Measurements from ENCODE around the gene KCNQ1. TPM values are rescaled to one million over a fixed set of nuclear protein-coding genes. Genes with fewer than 3 reads are reported as not detected.

The KCNQ1 gene
- total RNA-seq, 1 donor from 2014 or later, result 1.6 TPM

DNA sequence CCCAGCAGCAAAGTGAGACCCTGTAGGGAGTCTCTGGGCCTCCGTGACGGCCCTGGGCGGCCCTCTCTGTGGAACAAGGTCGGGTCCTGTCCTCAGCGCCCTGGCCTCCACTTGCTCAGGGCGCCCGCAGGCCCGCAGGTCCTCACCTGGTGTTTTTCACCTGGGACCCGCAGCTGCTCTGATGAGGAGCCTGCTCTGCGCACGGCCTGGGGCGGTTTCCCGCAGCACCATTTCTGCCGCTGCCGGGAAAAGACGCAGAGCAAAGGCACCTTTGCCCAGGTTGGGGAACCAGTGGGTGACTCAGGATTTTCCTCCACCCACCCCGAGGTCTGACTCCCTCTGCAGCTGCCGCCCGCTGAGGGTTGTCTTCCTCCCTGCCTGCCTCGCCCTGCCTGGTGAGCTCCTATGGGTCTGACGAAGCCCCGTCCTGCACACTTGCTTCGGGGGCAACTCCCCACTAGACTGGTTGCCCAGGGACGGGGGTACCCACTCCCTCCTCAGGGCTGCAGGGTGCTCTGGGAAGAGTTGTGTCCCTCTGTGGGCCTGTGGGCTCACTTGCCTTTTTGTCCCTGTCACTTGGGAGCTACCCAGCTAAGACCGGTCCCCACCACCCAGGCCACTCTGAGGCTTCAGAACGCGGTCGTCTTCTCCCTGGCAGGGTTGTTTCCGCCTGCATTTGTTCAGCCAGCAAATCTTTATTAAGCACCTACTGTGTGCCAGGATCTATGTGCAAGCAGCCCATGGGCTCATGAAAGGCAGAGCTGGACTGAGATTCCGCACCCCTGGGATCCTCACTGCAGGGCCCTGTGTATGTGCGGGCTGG is 89.5 kb downstream of the KCNQ1 start:
- no peak for FAIRE-seq

DNA sequence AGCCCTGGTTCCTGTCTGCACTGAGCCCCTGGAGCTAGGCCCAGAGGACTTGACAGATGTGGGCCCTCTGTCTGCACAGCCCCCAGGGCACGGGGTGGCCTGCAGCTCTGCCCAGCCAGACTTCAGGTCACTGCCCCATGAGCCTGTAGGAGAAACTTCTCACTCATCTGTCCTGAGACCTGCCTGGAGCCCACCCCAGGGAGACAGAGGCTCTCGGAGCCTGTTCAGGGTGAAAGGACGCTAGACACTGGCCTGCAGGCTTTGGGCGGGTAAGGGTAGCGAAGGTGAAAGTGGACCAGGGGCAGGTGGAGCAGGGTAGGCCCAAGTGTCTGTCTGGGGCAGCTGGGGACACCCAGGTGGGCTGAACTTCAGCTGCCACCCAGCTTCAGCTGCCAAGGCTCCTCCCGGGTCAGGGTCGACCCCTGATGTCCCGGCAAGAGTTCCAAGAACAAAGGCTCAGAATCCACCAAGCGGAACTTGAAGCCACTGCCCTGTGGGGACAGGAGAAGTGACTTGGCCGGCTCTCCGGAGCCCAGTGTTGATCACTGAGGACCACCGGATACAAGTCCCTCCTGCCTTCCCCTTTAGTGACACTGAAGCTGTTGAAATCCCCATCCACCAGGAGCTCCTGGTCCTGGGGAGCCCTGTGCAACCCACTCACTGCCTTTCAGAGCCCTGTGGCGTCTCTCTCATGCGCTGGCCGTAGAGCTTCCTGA is 90.3 kb downstream of the KCNQ1 start:
- DNase-seq (ENCODE audit: low read depth), result no peak
- FAIRE-seq, result no peak
- no peaks in the 10 kb centered on the region for H3K27me3 ChIP-seq (ENCODE audit: control insufficient read depth, insufficient read depth, low read length)
- H3K36me3 ChIP-seq (ENCODE audit: control insufficient read depth, insufficient read depth, low read length), result no peaks in the 10 kb centered on the region
- TF ChIP-seq, protein P1, sequence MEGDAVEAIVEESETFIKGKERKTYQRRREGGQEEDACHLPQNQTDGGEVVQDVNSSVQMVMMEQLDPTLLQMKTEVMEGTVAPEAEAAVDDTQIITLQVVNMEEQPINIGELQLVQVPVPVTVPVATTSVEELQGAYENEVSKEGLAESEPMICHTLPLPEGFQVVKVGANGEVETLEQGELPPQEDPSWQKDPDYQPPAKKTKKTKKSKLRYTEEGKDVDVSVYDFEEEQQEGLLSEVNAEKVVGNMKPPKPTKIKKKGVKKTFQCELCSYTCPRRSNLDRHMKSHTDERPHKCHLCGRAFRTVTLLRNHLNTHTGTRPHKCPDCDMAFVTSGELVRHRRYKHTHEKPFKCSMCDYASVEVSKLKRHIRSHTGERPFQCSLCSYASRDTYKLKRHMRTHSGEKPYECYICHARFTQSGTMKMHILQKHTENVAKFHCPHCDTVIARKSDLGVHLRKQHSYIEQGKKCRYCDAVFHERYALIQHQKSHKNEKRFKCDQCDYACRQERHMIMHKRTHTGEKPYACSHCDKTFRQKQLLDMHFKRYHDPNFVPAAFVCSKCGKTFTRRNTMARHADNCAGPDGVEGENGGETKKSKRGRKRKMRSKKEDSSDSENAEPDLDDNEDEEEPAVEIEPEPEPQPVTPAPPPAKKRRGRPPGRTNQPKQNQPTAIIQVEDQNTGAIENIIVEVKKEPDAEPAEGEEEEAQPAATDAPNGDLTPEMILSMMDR (IDR thresholded peaks at IDR 0.05; ENCODE audit: insufficient read depth, low read length, severe bottlenecking), result no peak
- no peak overlapping the region for H3K4me3 ChIP-seq (ENCODE audit: low read depth, low read length)

More for the DNA sequence above, 89.5 kb downstream of the KCNQ1 start:
- Histone ChIP-seq H3K27me3 (ENCODE audit: control insufficient read depth, insufficient read depth, low read length) (no peaks in the 10 kb centered on the region), H3K36me3 (ENCODE audit: control insufficient read depth, insufficient read depth, low read length) (no peaks in the 10 kb centered on the region), H3K4me3 (ENCODE audit: low read depth, low read length) (peak overlapping the region; percentile 11)
- TF ChIP-seq, protein P1 (IDR thresholded peaks at IDR 0.05; ENCODE audit: insufficient read depth, low read length, severe bottlenecking), result no peak
- peak; percentile 83 for DNase-seq (ENCODE audit: low read depth)

DNA sequence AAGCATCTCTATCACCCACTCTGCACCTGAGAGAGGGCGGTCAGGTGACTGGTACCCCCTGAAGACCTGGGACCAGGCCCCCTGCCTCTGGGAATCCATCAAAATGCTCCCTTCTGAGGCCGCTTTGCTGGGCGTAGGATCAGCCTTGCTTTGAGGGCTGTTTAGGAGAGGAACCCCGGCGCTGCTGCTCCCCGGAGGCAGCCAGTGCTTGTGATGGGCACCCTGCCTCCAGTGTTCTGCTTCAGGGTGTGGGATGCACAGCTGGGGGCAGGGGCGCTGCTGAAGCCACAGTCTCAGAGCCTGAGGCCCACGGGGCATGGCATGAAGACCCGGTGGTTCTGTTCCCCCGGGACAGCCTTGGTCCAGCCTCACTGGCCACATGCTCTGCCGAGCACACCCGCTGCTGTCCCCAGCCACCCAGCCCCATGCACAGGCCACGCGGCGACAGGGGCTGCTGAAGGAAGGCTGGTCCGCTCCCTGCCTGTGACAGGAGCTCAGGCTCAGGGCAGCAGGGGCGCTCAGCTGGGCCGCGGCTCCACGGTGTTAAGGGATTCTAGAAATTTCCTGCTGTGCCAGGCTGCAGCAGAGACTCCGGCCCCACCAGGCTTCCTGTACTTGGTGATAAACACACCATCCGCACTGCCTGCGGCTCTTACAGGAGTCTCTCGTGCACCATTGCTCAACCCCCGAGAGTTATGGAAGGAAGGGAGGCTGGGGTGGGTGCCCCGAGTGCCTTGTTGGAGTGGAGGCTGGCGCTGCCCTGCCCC is 91.0 kb downstream of the KCNQ1 start:
- FAIRE-seq, result no peak
- no peak for DNase-seq (ENCODE audit: low read depth)
- H3K36me3 ChIP-seq (ENCODE audit: control insufficient read depth, insufficient read depth, low read length), result no peaks in the 10 kb centered on the region
- H3K27me3 ChIP-seq (ENCODE audit: control insufficient read depth, insufficient read depth, low read length), result no peaks in the 10 kb centered on the region
- H3K4me3 ChIP-seq (ENCODE audit: low read depth, low read length), result no peak overlapping the region
- TF ChIP-seq, protein P1 (IDR thresholded peaks at IDR 0.05; ENCODE audit: insufficient read depth, low read length, severe bottlenecking), result no peak

DNA sequence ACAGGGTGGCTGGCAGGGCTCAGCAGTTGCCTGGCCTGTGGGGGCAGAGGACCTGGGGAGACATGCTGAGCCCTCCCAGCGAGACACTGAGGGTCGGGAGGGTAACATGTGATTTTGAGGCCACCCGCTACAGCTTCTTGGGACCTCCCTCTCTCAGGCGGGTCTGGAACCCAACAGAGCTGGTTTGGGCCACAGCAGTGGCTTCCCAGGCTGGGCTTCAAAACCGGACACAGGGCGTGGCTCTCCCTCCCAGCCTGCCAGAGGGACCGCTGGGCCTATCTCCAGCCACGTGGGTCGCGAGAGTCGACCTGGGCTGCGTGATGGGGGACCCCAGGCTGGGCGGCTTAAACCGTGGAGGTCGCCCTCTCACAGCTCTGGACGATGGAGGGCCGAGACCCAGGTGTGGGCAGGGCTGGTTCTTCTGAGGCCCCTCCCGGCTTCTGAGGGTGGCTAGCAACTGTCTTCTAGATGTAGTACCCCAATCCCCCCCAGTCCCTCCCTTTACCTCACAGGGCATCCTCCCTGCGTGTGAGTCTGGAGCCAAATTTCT is 91.7 kb downstream of the KCNQ1 start:
- FAIRE-seq (no peak), DNase-seq (ENCODE audit: low read depth) (no peak)
- no peaks in the 10 kb centered on the region for H3K27me3 ChIP-seq (ENCODE audit: control insufficient read depth, insufficient read depth, low read length)
- H3K36me3 ChIP-seq (ENCODE audit: control insufficient read depth, insufficient read depth, low read length), result no peaks in the 10 kb centered on the region
- TF ChIP-seq, protein P1 (IDR thresholded peaks at IDR 0.05; ENCODE audit: insufficient read depth, low read length, severe bottlenecking), result no peak
- no peak overlapping the region for H3K4me3 ChIP-seq (ENCODE audit: low read depth, low read length)

DNA sequence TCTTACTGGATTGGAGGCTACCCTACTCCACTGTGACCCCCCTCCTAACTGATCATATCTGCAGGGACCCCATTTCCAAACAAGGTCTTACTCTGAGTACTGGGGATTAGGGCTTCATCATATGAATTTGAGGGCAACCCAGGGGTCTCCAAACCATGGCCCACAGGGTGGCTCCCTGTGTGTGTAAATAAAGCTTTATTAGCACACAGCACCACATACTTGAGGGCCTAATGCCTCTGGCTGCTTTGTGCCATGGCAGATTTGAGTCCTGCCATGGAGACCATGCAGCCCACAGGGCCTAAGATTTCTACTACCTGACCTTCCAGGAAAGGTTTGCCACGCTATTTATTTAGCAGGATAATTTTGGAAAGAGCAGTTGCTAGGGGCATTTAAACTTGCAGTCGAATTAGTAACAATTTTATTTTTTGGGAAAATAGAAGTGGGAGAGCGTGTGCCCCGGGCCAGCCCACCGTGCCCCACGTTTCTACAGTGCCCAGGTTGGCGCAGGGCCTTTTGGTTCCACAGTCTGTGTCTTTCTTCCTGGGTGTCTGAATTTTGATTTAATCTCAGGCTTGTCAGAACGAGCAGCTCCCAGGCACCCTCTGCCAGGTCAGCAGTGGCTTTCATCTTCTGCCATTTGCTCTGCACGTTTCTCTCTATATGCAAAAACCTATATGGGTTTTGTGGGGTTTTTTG is 92.3 kb downstream of the KCNQ1 start:
- Histone ChIP-seq H3K27me3 (ENCODE audit: control insufficient read depth, insufficient read depth, low read length) (no peaks in the 10 kb centered on the region), H3K4me3 (ENCODE audit: low read depth, low read length) (no peak overlapping the region), H3K36me3 (ENCODE audit: control insufficient read depth, insufficient read depth, low read length) (no peaks in the 10 kb centered on the region)
- no peak for DNase-seq (ENCODE audit: low read depth)
- FAIRE-seq, result no peak
- TF ChIP-seq, protein P1 (IDR thresholded peaks at IDR 0.05; ENCODE audit: insufficient read depth, low read length, severe bottlenecking), result no peak

Data from bronchial epithelial cell (primary cell).